Prostate gland (tissue), 2 donors: ENCODE results near the gene TMEM45B.

Source experiments
- POLR2A ChIP-seq: fragments of 450-650 bp; IDR thresholded peaks from one replicate; pipeline ENCODE4 v1.6.1; 2016; ENCODE audit warnings: antibody characterized with exemption, mild to moderate bottlenecking
- TF ChIP-seq, protein P1 (sequence below), 4 experiments: fragments of 200-600 bp in 2 of 4; fragments of 450-650 bp in 2 of 4; sonication (generic) in 2 of 4; IDR thresholded peaks; 1 replicate in 3 of 4; 2 replicates in 1 of 4; pipeline ENCODE4 v1.5.1; 2016 to 2019; ENCODE audit warnings: antibody characterized with exemption in 4 of 4, mild to moderate bottlenecking in 2 of 4, moderate library complexity in 2 of 4

DNA sequence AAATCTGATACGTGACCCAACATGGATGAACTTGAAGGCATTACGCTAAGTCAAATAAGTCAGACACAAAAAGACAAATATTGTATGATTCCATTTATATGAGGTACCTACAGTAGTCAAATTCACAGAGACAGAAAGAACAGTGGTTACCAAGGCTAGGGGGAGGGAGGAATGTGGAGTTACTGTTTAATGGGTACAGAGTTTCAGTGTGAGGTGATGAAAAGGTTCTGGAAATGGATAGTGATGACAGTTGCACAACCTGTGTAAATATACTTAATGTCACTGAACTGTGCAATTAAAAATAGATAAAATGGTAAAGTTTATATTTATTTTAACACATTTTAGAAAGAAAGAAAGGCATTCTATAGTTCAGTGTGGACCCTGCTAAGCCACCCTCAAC, 24.1 kb upstream of the TMEM45B start:
- TF ChIP-seq, protein P1, sequence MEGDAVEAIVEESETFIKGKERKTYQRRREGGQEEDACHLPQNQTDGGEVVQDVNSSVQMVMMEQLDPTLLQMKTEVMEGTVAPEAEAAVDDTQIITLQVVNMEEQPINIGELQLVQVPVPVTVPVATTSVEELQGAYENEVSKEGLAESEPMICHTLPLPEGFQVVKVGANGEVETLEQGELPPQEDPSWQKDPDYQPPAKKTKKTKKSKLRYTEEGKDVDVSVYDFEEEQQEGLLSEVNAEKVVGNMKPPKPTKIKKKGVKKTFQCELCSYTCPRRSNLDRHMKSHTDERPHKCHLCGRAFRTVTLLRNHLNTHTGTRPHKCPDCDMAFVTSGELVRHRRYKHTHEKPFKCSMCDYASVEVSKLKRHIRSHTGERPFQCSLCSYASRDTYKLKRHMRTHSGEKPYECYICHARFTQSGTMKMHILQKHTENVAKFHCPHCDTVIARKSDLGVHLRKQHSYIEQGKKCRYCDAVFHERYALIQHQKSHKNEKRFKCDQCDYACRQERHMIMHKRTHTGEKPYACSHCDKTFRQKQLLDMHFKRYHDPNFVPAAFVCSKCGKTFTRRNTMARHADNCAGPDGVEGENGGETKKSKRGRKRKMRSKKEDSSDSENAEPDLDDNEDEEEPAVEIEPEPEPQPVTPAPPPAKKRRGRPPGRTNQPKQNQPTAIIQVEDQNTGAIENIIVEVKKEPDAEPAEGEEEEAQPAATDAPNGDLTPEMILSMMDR (IDR thresholded peaks at IDR 0.05), result no peak
- no peak for TF ChIP-seq POLR2A
